Stomach (tissue), 9 donors: ENCODE data around the gene PERCC1. TPM values are rescaled to one million over a fixed set of nuclear protein-coding genes. Genes with fewer than 3 reads are reported as not detected.

Experiments
- DNase-seq, 2 donors: peaks; one replicate each; pipeline versions ENCODE4 v3.0.0 to v3.0.0-alpha.2; 2013 to 2019
- H3K27ac ChIP-seq, 5 donors: fragments of 200-600 bp in 4 of 5; sonication (generic) in 4 of 5; one replicate each; pipeline ENCODE4 v1.5.1; 2013 to 2019; ENCODE audit warnings: mild to moderate bottlenecking in 1 of 5, moderate library complexity in 1 of 5
- H3K27me3 ChIP-seq, 3 donors: fragments of 200-600 bp; sonication (generic); one replicate each; pipeline ENCODE4 v1.5.1; 2017 to 2019; ENCODE audit warnings: mixed run types in 1 of 3
- H3K36me3 ChIP-seq, 4 donors: fragments of 200-600 bp; sonication (generic); 1 replicate in 3 of 4; 2 replicates in 1 of 4; pipeline ENCODE4 v1.5.1; 2016 to 2019
- H3K4me1 ChIP-seq, 4 donors: fragments of 200-600 bp; sonication (generic); one replicate each; pipeline ENCODE4 v1.5.1; 2016 to 2019
- H3K4me3 ChIP-seq, 4 donors: fragments of 200-600 bp; sonication (generic) in 3 of 4; one replicate each; pipeline ENCODE4 v1.5.1; 2016 to 2019; ENCODE audit warnings: mild to moderate bottlenecking in 1 of 4
- H3K9me3 ChIP-seq, 4 donors: fragments of 200-600 bp; sonication (generic); one replicate each; pipeline ENCODE4 v1.5.1; 2016 to 2019
- EP300 ChIP-seq: sonication (generic); formaldehyde crosslinking; IDR thresholded peaks from one replicate; pipeline ENCODE4 v1.6.1; 2017; ENCODE audit warnings: antibody characterized with exemption
- POLR2A ChIP-seq, 4 donors: fragments of 450-650 bp; IDR thresholded peaks; one replicate each; pipeline ENCODE4 v1.6.1; 2016; ENCODE audit warnings: antibody characterized with exemption in 4 of 4, control low read depth in 2 of 4, mild to moderate bottlenecking in 1 of 4, moderate library complexity in 1 of 4
- POLR2AphosphoS5 ChIP-seq, 3 donors: sonication (generic); formaldehyde crosslinking; IDR thresholded peaks; one replicate each; pipeline ENCODE4 v1.6.1; 2016; ENCODE audit warnings: antibody characterized with exemption in 3 of 3
- WGBS, 5 donors: extraction: QIAGEN DNeasy Blood & Tissue Kit in 3 of 5; methylation state at CpG; one replicate each; pipeline versions ENCODE4 v1.1.5 to v1.1.7; 2013 to 2018; 5-methylcytosine and 5-hydroxymethylcytosine counted together
- intact Hi-C: fragments of 100-400 bp; cut with DNase I; formaldehyde crosslinking; loops from one replicate; pipeline ENCODE4 v1.15.1; 2023; ENCODE audit warnings: low total_unique reads
- polyA plus RNA-seq, 3 donors: library from polyadenylated mRNA; stranded (reverse); fragments of 200-250 nt; gene quantifications; one replicate each; pipeline ENCODE4 v1.2.3, GENCODE V29; 2013
- total RNA-seq, 5 donors: library from RNA; depleted of rRNA; stranded (reverse); fragments of >200 nt; gene quantifications; one replicate each; pipeline versions ENCODE4 v1.1.0 to v1.2.3, GENCODE V29; 2014 to 2016
- TF ChIP-seq, protein P1 (sequence below), 7 experiments: fragments of 450-650 bp in 4 of 7; fragments of 200-600 bp in 3 of 7; sonication (generic) in 3 of 7; IDR thresholded peaks; one replicate each; pipeline ENCODE4 v1.5.1; 2016 to 2019; ENCODE audit warnings: antibody characterized with exemption in 7 of 7, control low read depth in 2 of 7, mild to moderate bottlenecking in 1 of 7
- donor health status: healthy with polysubstance abuse.
- donor health status: Bipolar disorder and iron deficiency.
- donor health status: healthy.

PERCC1 gene
- total and polyA plus RNA-seq, 8 donors = 2.0 to 21.4 (median 3.3) TPM; not detected in 5

DNA sequence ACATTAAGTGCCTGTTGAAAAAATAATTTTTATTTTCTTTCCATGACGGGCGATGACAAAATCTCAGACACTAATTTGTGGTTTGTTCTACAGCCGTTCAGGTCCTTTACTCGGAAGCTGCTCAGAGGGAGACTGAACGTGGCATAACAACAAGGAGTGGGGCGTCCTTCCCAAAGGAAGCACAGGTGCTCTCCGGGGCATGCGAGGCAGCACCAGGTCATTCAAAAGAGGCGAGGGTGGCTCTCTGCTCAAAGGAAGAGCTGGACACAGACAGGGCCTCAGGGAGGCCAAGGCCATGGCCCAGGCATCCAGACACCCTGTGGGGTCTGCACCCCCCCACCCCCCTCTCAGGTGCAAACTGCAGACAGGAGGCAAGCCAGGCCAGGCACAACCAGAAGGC lies 32.5 kb upstream of the PERCC1 start:
- intact Hi-C loops = no loop called here
- Histone ChIP-seq H3K36me3 (peaks cover 70 to 93% (median 93%) of the 10 kb centered on the region in 4 donors), H3K27ac (no peak overlapping the region), H3K4me1 (no peaks in the 10 kb centered on the region), H3K9me3 (no peaks in the 10 kb centered on the region), H3K4me3 (no peak overlapping the region), H3K27me3 (no peaks in the 10 kb centered on the region)
- DNase-seq = no peak
- 91 to 98% (median 95%) methylated on average over 9 of the region's 9 CpGs for WGBS, 5 donors
- no peak for TF ChIP-seq POLR2AphosphoS5 (IDR thresholded peaks at IDR 0.05)
- TF ChIP-seq, protein P1, sequence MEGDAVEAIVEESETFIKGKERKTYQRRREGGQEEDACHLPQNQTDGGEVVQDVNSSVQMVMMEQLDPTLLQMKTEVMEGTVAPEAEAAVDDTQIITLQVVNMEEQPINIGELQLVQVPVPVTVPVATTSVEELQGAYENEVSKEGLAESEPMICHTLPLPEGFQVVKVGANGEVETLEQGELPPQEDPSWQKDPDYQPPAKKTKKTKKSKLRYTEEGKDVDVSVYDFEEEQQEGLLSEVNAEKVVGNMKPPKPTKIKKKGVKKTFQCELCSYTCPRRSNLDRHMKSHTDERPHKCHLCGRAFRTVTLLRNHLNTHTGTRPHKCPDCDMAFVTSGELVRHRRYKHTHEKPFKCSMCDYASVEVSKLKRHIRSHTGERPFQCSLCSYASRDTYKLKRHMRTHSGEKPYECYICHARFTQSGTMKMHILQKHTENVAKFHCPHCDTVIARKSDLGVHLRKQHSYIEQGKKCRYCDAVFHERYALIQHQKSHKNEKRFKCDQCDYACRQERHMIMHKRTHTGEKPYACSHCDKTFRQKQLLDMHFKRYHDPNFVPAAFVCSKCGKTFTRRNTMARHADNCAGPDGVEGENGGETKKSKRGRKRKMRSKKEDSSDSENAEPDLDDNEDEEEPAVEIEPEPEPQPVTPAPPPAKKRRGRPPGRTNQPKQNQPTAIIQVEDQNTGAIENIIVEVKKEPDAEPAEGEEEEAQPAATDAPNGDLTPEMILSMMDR (IDR thresholded peaks at IDR 0.05) = no peak
- TF ChIP-seq EP300 = no peak
- TF ChIP-seq POLR2A (IDR thresholded peaks at IDR 0.05) = no peak

DNA sequence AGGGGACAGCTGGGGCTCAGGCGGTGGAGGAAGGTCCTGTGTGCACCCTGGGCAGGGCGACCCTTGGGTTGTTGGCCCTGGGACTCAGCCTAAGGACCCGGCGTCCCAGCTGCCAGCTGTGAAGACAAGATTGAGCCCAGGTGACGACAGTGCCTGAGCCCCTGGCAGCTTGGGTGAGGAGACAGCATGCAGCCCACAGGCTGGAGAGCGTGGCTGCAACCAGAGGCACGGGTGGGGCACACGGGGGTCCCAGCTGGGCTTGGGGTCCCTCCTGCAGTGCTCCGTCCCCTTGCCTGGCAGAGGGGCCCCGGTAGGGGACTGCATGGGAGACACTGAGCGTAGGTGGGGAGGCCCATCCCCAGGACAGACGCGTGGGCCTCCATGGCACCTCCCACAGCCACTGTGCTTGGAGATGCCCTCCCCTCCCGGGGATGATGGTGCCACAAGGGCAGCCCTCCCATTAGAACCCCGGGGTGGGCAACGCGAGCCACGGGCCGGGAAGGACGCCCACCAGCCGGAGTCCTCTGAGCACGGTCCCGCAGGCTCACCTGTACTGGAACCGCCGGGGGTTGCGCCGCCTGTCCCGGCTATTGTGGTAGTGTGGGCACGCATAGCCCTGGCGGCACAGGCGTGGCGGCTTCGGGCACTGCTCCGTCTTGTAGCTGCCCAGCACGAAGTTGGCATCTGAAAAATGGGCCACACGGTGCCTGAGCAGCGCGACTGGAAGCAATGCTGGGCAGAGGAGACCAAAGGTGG lies 31.9 kb upstream of the PERCC1 start:
- intact Hi-C loops = no loop called here
- DNase-seq = no peak
- H3K27ac ChIP-seq = no peak overlapping the region
- no peak overlapping the region for H3K4me3 ChIP-seq
- TF ChIP-seq EP300 (no peak), POLR2AphosphoS5 (IDR thresholded peaks at IDR 0.05) (no peak), POLR2A (IDR thresholded peaks at IDR 0.05) (no peak)
- TF ChIP-seq, protein P1 (IDR thresholded peaks at IDR 0.05) = no peak
- WGBS, 5 donors = 94 to 98% (median 97%) methylated on average over 11 to 38 of the region's 38 CpGs
- H3K27me3 ChIP-seq = no peaks in the 10 kb centered on the region
- no peaks in the 10 kb centered on the region for H3K4me1 ChIP-seq
- peaks cover 66 to 93% (median 93%) of the 10 kb centered on the region in 4 donors for H3K36me3 ChIP-seq
- H3K9me3 ChIP-seq = no peaks in the 10 kb centered on the region

DNA sequence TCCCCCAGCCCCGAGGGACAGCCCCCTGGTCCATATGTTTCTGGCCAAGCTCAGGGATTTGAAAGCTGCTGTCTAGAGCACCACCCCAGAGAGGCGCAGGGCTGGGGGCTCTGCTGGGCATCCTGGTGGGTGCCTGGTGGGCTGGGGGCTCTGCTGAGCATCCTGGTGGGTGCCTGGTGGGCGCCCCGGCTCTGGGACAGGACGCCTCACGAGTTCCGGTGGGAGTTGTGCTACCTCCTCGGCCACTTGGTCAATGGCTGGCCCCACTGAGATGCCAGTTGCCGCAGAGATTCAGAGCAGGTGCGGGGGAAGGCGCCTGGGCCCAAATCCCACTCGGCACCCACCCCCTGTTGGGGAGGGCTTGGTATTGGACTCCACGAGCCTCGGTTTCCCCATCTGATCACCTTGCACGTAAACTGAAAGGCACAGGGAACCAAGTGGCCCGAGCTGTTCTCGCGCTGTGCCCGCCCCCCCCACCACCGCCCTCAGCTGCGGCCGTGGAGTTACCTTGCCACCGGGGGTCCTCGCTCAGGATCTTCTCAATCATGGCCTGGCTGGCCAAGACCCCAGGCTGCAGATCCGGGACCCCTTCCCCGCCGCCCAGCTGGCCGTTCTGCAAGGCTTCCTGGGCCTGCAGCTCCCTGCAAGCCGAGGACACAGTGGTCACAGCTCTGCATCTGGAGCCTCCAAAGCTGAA lies 29.7 kb upstream of the PERCC1 start:
- Histone ChIP-seq H3K4me3 (no peak overlapping the region), H3K36me3 (peaks cover 59 to 92% (median 91%) of the 10 kb centered on the region in 4 donors), H3K27ac (no peak overlapping the region), H3K27me3 (no peaks in the 10 kb centered on the region), H3K4me1 (no peaks in the 10 kb centered on the region), H3K9me3 (no peaks in the 10 kb centered on the region)
- WGBS, 5 donors = 87 to 94% (median 92%) methylated on average over 15 to 29 of the region's 29 CpGs
- DNase-seq = no peak
- intact Hi-C loops = no loop called here
- TF ChIP-seq, protein P1 (IDR thresholded peaks at IDR 0.05) = no peak
- TF ChIP-seq POLR2AphosphoS5 (IDR thresholded peaks at IDR 0.05) = no peak
- TF ChIP-seq POLR2A (IDR thresholded peaks at IDR 0.05) = no peak
- TF ChIP-seq EP300 = no peak

DNA sequence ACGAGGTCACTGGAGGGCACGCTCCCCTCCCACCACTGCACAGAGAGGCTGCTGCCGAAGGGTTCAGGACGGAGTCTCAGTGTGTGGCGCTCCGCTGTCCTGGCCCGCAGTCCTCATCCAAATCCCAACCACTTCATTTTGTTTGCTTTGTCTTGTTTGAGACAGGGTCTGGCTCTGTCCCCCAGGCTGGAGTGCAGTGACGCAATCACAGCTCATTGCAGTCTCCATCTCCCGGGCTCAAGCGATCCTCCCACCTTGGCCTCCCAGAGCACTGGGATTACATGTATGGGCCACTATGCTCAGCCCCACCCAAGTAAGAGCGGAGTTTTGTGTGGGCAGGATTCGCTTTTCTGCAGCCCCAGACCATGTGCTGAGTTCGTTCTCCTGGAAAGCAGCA lies 29.1 kb upstream of the PERCC1 start:
- intact Hi-C loops = no loop called here
- Histone ChIP-seq H3K27me3 (no peaks in the 10 kb centered on the region), H3K27ac (no peak overlapping the region), H3K4me1 (no peaks in the 10 kb centered on the region), H3K36me3 (peaks cover 56 to 92% (median 92%) of the 10 kb centered on the region in 4 donors), H3K9me3 (no peaks in the 10 kb centered on the region), H3K4me3 (no peak overlapping the region)
- WGBS, 5 donors = 92 to 97% (median 94%) methylated on average over 11 to 13 of the region's 13 CpGs
- TF ChIP-seq POLR2A (IDR thresholded peaks at IDR 0.05) (no peak), POLR2AphosphoS5 (IDR thresholded peaks at IDR 0.05) (no peak), EP300 (no peak)
- TF ChIP-seq, protein P1 (IDR thresholded peaks at IDR 0.05) = no peak
- no peak for DNase-seq
